CD4-positive, alpha-beta T cell treated with Interleukin-2 at 100 ng/mL for 4 hours (primary cell): Measurements from ENCODE around the gene KCNJ18.
"Not testable (repeated sequence)": the region's sequence is repeated elsewhere in the genome, so short reads cannot be mapped to it uniquely, and the experiment has no call there.

Source experiments
- DNase-seq: peaks from one replicate; pipeline ENCODE4 v3.0.0-alpha.2; 2020; ENCODE audit warnings: low spot score

Gene KCNJ18

GRCh38 chr17:21733931-21734330 is 41.6 kb downstream of the KCNJ18 start:
- not testable (repeated sequence) for DNase-seq

GRCh38 chr17:21735814-21736213 is 43.5 kb downstream of the KCNJ18 start:
- DNase-seq, result not testable (repeated sequence)

- DNase-seq, result not testable (repeated sequence)
These were observed 44.8 kb downstream of the KCNJ18 start for GRCh38 chr17:21737015-21737580.

- not testable (repeated sequence) for DNase-seq
These were observed 45.9 kb downstream of the KCNJ18 start for GRCh38 chr17:21738241-21738640.

- not testable (repeated sequence) for DNase-seq
These were observed 46.7 kb downstream of the KCNJ18 start for GRCh38 chr17:21738877-21739474.

GRCh38 chr17:21739485-21739884 is 47.2 kb downstream of the KCNJ18 start:
- DNase-seq, result not testable (repeated sequence)

GRCh38 chr17:21740836-21741235 is 48.5 kb downstream of the KCNJ18 start:
- DNase-seq, result not testable (repeated sequence)

GRCh38 chr17:21741520-21741919 is 49.2 kb downstream of the KCNJ18 start:
- DNase-seq, result not testable (repeated sequence)

- no peak for DNase-seq
These were observed 50.0 kb downstream of the KCNJ18 start for GRCh38 chr17:21742326-21742725.

- not testable (repeated sequence) for DNase-seq
These were observed 51.8 kb downstream of the KCNJ18 start for GRCh38 chr17:21744151-21744550.

GRCh38 chr17:21744621-21745020 is 52.3 kb downstream of the KCNJ18 start:
- not testable (repeated sequence) for DNase-seq

GRCh38 chr17:21745385-21746054 is 53.2 kb downstream of the KCNJ18 start:
- DNase-seq, result not testable (repeated sequence)

- not testable (repeated sequence) for DNase-seq
These were observed 54.1 kb downstream of the KCNJ18 start for GRCh38 chr17:21746415-21746814.

GRCh38 chr17:21747195-21747915 is 55.0 kb downstream of the KCNJ18 start:
- DNase-seq, result not testable (repeated sequence)

- DNase-seq, result not testable (repeated sequence)
These were observed 56.4 kb downstream of the KCNJ18 start for GRCh38 chr17:21748686-21749085.

- not testable (repeated sequence) for DNase-seq
These were observed 57.6 kb downstream of the KCNJ18 start for GRCh38 chr17:21749696-21750531.

GRCh38 chr17:21751111-21751510 is 58.8 kb downstream of the KCNJ18 start:
- DNase-seq, result not testable (repeated sequence)
